Measurements from ENCODE around the gene DLG3.

DLG3 gene

GRCh38 chrX:70432936-70433847, 11.4 kb upstream of the DLG3 start:
- DNase-seq: no peak

GRCh38 chrX:70433848-70434351, 10.7 kb upstream of the DLG3 start:
- Mint-ChIP-seq H3K27me3 (peaks cover 20% of the 10 kb centered on the region), H3K4me1 (peaks cover 28% of the 10 kb centered on the region)

More at GRCh38 chrX:70432936-70433847, 11.4 kb upstream of the DLG3 start:
- ATAC-seq: no peak
- H3K27me3 Mint-ChIP-seq: peaks cover 17% of the 10 kb centered on the region
- H3K4me1 Mint-ChIP-seq: peaks cover 21% of the 10 kb centered on the region
- peak overlapping the region in 1 of 2 donors; percentile 95 for H3K27ac Mint-ChIP-seq
- no peaks in the 10 kb centered on the region for H3K9me3 Mint-ChIP-seq
- H3K4me3 Mint-ChIP-seq: peak overlapping the region; percentile 88 to 92

GRCh38 chrX:70434352-70434866, 10.2 kb upstream of the DLG3 start:
- ATAC-seq (peak; percentile 62), DNase-seq (peak in 1 of 2 donors; percentile 50)
- H3K27me3 Mint-ChIP-seq: peaks cover 20% of the 10 kb centered on the region
- peaks cover 33% of the 10 kb centered on the region for H3K4me1 Mint-ChIP-seq
- peak overlapping the region; percentile 88 to 92 for H3K4me3 Mint-ChIP-seq
- no peaks in the 10 kb centered on the region for H3K9me3 Mint-ChIP-seq
- peak overlapping the region; percentile 94 to 95 for H3K27ac Mint-ChIP-seq

More at GRCh38 chrX:70433848-70434351, 10.7 kb upstream of the DLG3 start:
- H3K9me3 Mint-ChIP-seq: no peaks in the 10 kb centered on the region
- DNase-seq (peak; percentile 72 to 79), ATAC-seq (peak; percentile 82)
- H3K27ac Mint-ChIP-seq: peak overlapping the region; percentile 94 to 95
- peak overlapping the region; percentile 88 to 92 for H3K4me3 Mint-ChIP-seq

- no peaks in the 10 kb centered on the region for H3K9me3 Mint-ChIP-seq
- peak overlapping the region; percentile 88 to 92 for H3K4me3 Mint-ChIP-seq
- peak overlapping the region; percentile 58 to 76 for H3K27ac Mint-ChIP-seq
- DNase-seq: no peak
- H3K27me3 Mint-ChIP-seq: peaks cover 20% of the 10 kb centered on the region
- peak; percentile 1 for ATAC-seq
- H3K4me1 Mint-ChIP-seq: peaks cover 34% of the 10 kb centered on the region
These were observed 9.6 kb upstream of the DLG3 start for GRCh38 chrX:70434914-70435586.

GRCh38 chrX:70436343-70436742, 8.3 kb upstream of the DLG3 start:
- DNase-seq: peak in 1 of 2 donors; percentile 30
- Mint-ChIP-seq H3K27me3 (peaks cover 31% of the 10 kb centered on the region), H3K27ac (no peak overlapping the region), H3K4me3 (no peak overlapping the region), H3K9me3 (no peaks in the 10 kb centered on the region), H3K4me1 (peaks cover 34% of the 10 kb centered on the region)
- ATAC-seq: no peak

- no peaks in the 10 kb centered on the region for H3K9me3 Mint-ChIP-seq
These were observed 7.6 kb upstream of the DLG3 start for GRCh38 chrX:70437011-70437410.

GRCh38 chrX:70437921-70438665, 6.5 kb upstream of the DLG3 start:
- peaks cover 31% of the 10 kb centered on the region for H3K4me1 Mint-ChIP-seq
- no peak for DNase-seq
- no peaks in the 10 kb centered on the region for H3K9me3 Mint-ChIP-seq
- no peak overlapping the region for H3K27ac Mint-ChIP-seq
- H3K27me3 Mint-ChIP-seq: peaks cover 48% of the 10 kb centered on the region
- H3K4me3 Mint-ChIP-seq: no peak overlapping the region
- ATAC-seq: no peak

More at GRCh38 chrX:70437011-70437410, 7.6 kb upstream of the DLG3 start:
- Mint-ChIP-seq H3K4me3 (no peak overlapping the region), H3K27me3 (peaks cover 37% of the 10 kb centered on the region), H3K4me1 (peaks cover 34% of the 10 kb centered on the region), H3K27ac (no peak overlapping the region)
- no peak for ATAC-seq
- DNase-seq: no peak

GRCh38 chrX:70439016-70439415, 5.6 kb upstream of the DLG3 start:
- H3K9me3 Mint-ChIP-seq: no peaks in the 10 kb centered on the region
- no peak overlapping the region for H3K4me3 Mint-ChIP-seq
- ATAC-seq: peak; percentile 81
- H3K4me1 Mint-ChIP-seq: peaks cover 22% of the 10 kb centered on the region
- peaks cover 49% of the 10 kb centered on the region for H3K27me3 Mint-ChIP-seq
- peak in 1 of 2 donors; percentile 29 for DNase-seq
- peak overlapping the region; percentile 25 to 93 for H3K27ac Mint-ChIP-seq

- Mint-ChIP-seq H3K4me1 (peaks cover 19% of the 10 kb centered on the region), H3K27me3 (peaks cover 60% of the 10 kb centered on the region), H3K27ac (no peak overlapping the region), H3K4me3 (no peak overlapping the region), H3K9me3 (no peaks in the 10 kb centered on the region)
- no peak for DNase-seq
- no peak for ATAC-seq
These were observed 2.4 kb upstream of the DLG3 start for GRCh38 chrX:70442224-70442623.

GRCh38 chrX:70444946-70445656, 466 bp downstream of the DLG3 start:
- H3K27ac Mint-ChIP-seq: no peak overlapping the region
- no peak for DNase-seq
- peak; percentile 72 for ATAC-seq
- H3K27me3 Mint-ChIP-seq: peaks cover 48% of the 10 kb centered on the region
- peak overlapping the region; percentile 29 to 61 for H3K4me3 Mint-ChIP-seq
- peaks cover 6% of the 10 kb centered on the region for H3K4me1 Mint-ChIP-seq
- H3K9me3 Mint-ChIP-seq: no peaks in the 10 kb centered on the region

- Mint-ChIP-seq H3K27ac (no peak overlapping the region), H3K4me1 (peaks cover 6% of the 10 kb centered on the region), H3K27me3 (peaks cover 41% of the 10 kb centered on the region), H3K4me3 (no peak overlapping the region), H3K9me3 (no peaks in the 10 kb centered on the region)
- ATAC-seq: no peak
- no peak for DNase-seq
These were observed 1.3 kb downstream of the DLG3 start for GRCh38 chrX:70445951-70446350.

- Mint-ChIP-seq H3K9me3 (no peaks in the 10 kb centered on the region), H3K27me3 (peaks cover 34% of the 10 kb centered on the region), H3K27ac (no peak overlapping the region), H3K4me3 (no peak overlapping the region), H3K4me1 (peaks cover 8% of the 10 kb centered on the region)
- ATAC-seq: no peak
- DNase-seq: no peak
These were observed 2.0 kb downstream of the DLG3 start for GRCh38 chrX:70446380-70447350.

- peaks cover 28% of the 10 kb centered on the region for H3K4me1 Mint-ChIP-seq
- no peak for DNase-seq
These were observed 4.9 kb downstream of the DLG3 start for GRCh38 chrX:70449457-70449966.

More at GRCh38 chrX:70449457-70449966, 4.9 kb downstream of the DLG3 start:
- Mint-ChIP-seq H3K4me3 (no peak overlapping the region), H3K27ac (no peak overlapping the region), H3K27me3 (peaks cover 13% of the 10 kb centered on the region), H3K9me3 (no peaks in the 10 kb centered on the region)
- ATAC-seq: no peak

Data from stimulated activated naive CD8-positive, alpha-beta T cell treated with anti-CD3 and anti-CD28 coated beads, Interleukin-15, amount 100 ng/mL, for 72 hours (primary cell).